HG03432 (cell line): Measurements from ENCODE around the gene AOC3.
A peak's percentile ranks its signal among the peaks of the same experiment; 100 is the strongest.

Experiments used
- ATAC-seq: cut with Tn5 transposase; IDR thresholded peaks from one replicate; pipeline ENCODE4 v1.9.1; 2021; ENCODE audit warnings: mild to moderate bottlenecking, moderate library complexity; ENCODE audit not compliant: unreplicated experiment

The AOC3 gene

DNA sequence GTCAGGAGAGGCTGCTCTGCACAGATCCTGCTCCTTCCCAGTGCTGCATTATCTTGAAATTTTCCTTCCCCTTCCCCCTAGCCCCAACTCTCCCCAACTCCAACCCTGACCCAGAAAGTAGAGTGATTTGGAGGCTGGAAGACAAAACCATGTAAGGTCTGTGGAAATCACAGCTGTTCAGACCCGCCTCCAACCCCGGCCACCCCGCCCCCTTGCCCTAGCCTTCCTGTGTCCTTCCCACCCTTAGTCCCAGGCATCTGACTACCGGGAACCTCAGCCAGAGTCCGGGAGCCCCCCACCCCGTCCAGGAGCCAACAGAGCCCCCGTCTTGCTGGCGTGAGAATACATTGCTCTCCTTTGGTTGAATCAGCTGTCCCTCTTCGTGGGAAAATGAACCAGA is at the start of gene AOC3:
AOC3 (plus strand) TSS at position 246 of the 400 bp plus-strand sequence; CDS start at position 391, 145 bp downstream.
- ATAC-seq, result no peak

GRCh38 chr17:42803074-42803883 is 47.7 kb upstream of the AOC3 start:
- ATAC-seq, result no peak

DNA sequence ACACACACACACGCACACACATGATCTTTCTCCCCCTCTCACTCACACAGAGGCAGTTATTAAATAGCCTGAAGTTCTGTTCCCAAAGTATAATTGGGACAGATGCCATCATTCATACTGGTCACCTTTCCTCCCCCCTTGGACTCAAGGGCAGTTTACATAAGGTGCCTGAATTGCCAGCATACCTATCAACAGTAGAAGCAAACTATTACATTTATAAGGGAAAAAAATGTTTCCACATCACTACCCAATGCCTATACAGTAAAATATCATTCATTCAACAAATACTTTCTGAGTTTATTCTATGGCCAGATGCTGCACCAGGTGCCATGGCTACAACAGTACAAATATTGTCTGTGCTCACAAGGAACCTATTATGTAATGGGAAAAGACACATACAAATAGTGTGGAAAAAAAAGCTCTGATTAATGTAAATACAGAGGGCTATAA is 46.1 kb upstream of the AOC3 start:
- ATAC-seq, result no peak

- ATAC-seq, result no peak
Observed at GRCh38 chr17:42806249-42806648, 44.8 kb upstream of the AOC3 start.

- no peak for ATAC-seq
Observed at GRCh38 chr17:42809250-42809649, 41.7 kb upstream of the AOC3 start.

DNA sequence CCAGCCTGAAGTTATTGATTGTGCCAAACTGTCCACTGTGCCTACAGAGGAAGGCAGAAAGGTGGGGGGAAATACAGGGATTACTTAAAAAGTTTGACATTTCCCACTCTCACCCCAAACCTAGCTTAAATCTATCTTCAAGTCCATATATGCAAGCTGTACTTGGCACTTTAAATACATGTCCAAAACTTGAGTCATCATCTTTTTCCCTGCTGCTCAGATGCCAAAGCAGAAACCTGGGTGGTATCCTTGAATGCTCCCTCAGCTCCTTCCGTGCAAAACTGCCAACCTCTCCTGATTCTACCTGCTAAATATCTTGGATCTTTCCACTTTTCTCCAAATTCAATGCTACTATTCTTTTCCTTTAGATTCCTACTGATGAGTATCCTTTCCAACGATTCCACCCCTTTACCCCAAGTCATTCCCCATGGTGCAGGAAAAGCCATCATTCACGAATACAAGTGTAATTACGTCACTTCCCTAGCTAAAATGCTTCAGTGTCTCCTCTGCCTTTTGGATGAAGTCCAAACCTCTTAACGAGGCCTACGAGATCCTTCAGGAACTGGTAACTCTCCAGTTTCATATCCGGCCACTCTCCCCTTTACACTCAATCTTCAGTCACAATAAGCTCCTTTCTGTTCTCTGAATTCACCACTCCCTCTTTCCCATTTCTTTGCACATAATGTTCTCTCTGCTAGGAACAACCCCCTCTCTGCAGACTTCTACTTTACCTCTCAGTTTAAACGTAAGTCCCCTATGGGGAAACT is 36.2 kb upstream of the AOC3 start:
- no peak for ATAC-seq

DNA sequence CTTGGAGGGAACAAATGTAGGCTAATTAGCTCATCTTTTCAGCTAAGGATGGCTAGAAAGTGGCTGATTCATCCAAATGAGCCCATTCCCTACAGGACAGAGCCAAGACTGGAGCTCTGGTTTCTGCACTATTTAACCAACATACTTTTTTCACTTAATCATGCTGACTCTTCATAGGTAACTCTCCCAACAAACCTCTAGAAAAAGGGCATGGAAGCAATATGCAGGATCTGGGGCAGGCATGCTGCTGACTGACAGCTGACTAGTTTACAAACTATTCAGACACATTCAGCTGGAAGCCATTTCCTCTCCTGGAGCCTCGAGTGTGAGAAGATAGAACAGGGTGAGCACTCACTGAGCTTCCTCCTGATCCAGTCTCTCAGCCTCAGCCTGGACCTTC is 33.1 kb upstream of the AOC3 start:
- no peak for ATAC-seq

DNA sequence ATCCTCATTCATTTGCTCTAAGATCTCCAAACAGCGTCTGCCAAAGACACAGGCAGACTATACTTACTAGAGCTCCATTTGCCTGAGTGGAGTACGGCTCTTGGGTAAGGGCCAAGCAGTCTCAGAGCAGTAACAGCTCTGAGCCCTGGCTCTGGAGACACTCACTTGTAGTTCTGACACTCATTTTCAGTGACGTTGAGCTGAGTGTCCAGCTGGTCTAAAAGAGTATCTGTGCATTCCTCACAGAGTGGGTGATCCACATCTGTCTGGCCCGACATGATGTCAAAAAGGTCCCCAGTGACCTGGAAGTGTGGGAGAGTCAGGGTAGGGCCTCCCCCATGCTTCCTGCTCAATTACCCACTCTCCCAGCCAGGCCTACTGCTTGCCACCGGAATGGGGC is 32.6 kb upstream of the AOC3 start:
- no peak for ATAC-seq

DNA sequence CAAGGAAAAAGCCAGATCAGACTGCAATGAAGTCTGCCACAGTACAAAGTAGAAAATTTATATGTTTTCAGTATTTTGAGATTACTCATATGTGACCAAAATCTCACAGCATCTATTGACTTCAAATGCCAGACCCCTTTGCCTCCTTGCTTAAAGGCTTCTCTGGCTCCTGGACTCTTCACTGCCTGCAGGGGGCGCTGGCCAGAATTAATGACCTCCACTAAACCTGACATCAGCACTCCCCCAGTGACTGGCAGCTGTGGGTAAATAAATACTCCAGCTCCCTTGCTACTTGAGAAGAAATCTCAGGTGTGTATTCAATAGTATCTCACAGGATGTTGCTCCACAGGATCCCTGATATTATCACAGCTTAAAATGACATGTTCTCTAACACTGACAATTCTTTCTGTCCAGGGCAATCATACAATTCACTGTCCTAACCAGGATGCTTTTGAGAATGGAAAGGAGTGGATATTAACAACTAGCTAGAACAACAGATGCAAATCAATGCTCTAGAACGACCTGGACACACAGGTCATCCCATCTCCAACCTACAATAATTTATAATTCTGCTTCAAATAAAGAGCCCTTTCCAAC is 31.0 kb upstream of the AOC3 start:
- ATAC-seq, result no peak

DNA sequence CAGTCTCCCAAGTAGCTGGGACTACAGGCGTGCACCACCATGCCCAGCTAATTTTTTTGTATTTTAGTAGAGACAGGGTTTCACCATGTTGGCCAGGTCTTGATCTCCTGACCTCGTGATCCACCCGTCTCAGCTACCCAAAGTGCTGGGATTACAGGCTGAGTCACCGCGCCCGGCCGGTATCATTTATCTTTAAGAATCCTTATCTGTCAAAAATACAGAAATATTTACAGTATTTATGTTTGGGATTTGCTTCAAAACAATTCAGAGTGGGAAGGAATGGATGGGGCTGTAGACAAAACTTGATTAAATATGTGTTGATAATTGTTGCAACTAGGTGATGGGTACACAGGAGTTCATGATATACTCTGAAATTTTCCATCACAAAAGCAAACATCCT is 29.8 kb upstream of the AOC3 start:
- no peak for ATAC-seq

- ATAC-seq, result no peak
Observed at GRCh38 chr17:42827472-42827871, 23.5 kb upstream of the AOC3 start.

- no peak for ATAC-seq
Observed at GRCh38 chr17:42830971-42831370, 20.0 kb upstream of the AOC3 start.

GRCh38 chr17:42832213-42832933 is 18.6 kb upstream of the AOC3 start:
- ATAC-seq, result no peak

DNA sequence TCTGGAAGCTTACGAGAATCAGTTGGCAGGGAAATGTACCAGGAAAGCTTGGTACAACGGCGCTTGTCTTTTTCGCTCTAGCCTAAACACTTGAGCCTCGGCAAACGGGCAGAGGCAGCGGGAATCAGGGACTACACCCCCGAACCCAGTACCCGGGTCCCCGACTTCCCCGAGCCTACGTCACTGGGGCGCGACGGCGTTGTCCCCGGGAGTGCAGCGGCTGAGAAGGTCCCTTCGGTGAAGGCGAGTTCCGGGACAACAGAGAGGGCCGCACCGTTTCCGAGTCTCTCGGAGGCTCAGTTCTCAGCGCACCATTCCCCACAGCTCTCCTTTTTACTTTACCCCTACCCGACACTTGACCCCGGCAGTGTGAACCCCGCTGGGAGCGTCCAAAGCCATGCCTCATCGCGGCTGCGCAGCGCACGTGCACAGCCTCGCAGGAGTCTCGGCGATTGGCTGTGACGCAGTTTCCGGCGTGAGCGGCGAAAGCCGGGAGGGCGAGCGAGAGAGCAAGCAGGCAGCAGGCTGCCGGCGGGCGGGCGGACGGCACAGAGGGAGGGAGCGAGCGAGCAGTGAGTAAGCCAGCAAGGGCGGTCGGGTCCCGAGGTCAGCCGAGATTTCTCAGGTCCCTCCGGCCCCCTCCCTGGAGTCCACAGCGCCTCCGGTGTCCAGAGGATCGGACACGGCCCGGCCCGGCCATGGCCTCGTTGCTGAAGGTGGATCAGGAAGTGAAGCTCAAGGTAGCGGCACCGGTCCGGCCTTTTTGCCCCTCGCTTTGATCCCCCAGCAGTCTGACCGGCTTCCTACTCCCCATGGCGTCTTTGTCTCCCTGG is 17.8 kb upstream of the AOC3 start, which contains the start of gene PSME3:
PSME3 (plus strand) TSS at position 464 of the 833 bp plus-strand sequence; CDS start at position 699, 235 bp downstream.
- ATAC-seq, result peak; percentile 87

DNA sequence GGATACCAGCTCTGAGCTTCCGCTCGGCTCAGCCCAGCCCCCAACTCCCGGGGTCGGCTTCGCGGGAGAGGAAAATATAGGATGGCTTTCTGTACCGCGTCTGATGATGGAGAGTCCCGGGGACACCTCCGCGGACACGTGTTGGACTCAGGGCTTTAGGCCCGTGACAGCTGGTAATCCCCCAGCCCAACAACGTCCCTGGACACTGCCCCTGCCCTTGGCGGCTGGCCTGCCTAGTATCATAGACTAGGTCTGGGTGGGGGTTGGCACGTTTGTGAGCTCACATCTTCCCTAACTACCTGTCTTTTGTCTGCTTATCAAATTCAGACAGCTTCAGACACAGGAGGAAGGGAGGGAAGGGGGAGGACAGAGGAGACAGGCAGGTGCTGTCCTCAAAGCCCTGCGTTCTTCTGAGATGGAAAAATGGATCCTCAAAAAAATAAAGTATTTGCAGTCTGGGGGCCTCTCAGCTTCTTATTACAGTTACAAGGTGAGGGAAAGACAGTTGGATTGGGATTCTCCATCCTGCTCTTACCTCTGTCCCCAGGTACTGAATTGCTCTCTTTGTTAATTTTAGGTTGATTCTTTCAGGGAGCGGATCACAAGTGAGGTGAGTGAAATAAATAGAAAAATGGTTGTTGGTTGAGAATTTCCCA is 17.1 kb upstream of the AOC3 start:
- no peak for ATAC-seq

GRCh38 chr17:42835732-42836131 is 15.3 kb upstream of the AOC3 start:
- no peak for ATAC-seq

DNA sequence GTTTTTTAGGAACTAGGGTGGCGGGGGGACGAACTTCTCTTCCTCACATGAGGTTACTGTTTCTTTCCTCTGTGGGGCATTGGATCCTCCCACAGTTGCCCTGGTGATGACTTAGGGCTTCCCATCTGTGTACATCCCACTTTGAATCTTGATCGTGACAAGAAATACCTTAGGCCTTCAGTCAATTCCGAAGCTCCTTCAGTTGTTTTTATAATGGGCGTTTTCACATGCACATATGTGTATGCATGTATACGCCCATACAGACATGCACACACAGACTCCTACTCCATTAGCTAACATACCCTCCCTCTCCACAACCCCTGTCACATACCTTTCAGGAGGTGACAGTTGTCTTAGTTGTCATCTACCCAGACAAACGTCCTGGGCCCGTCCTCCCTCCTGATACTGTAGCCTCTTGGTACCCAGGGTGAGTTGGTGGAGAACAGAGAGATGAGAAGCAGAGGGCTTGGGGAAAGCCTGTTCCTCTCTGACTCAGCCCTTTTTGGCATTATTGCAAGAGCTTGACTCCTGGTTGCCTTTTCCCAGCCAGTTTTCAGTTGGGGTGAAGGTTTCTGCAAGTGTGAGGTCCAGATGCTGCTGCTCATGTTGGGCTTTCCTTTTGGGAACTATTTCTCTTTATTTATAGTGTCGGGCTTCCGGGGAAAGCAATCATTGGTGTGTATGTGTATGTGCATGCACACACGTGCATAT is 8.9 kb upstream of the AOC3 start:
- no peak for ATAC-seq

GRCh38 chr17:42843358-42843934 is 7.6 kb upstream of the AOC3 start:
- ATAC-seq, result no peak

DNA sequence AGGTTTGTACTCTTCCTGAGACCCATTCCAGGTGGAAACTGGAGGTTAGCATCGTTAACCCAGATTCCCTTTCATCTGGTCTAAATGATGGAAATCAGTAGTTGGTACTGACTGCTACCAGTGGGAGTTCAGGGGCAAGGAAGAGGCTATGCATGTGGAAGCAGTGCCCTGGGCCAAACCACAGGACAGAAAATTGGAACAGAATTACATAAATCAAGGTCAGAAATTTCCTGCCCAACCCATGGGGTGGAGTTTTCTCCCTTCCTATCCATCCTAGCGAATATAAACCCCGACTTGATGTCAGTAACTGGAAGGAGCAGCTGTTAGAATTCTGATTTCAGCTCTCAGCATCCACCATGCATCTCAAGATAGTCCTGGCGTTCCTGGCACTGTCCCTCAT is 6.7 kb upstream of the AOC3 start, which contains the start of gene AOC2:
AOC2 (plus strand) TSS at position 310 of the 400 bp plus-strand sequence; CDS start at position 357, 47 bp downstream.
- no peak for ATAC-seq
